GM12891 (cell line): ENCODE measurements around the gene UPF2.

Source experiments
- PAX5 ChIP-seq: IDR thresholded peaks from 2 replicates; pipeline ENCODE4 v1.6.1; 2011; ENCODE audit warnings: low read length, moderate library complexity, mild to moderate bottlenecking; ENCODE audit not compliant: insufficient read depth, severe bottlenecking
- POLR2A ChIP-seq: IDR thresholded peaks from 2 replicates; pipeline ENCODE4 v1.6.1; 2011; ENCODE audit warnings: low read depth, low read length, control low read depth
- POLR2AphosphoS5 ChIP-seq: IDR thresholded peaks from 2 replicates; pipeline ENCODE4 v1.6.1; 2011; ENCODE audit warnings: low read depth, low read length, control low read depth
- POU2F2 ChIP-seq: IDR thresholded peaks from 2 replicates; pipeline ENCODE4 v1.6.1; 2011; ENCODE audit warnings: low read depth, mild to moderate bottlenecking, control low read depth, low read length, moderate library complexity
- TAF1 ChIP-seq: IDR thresholded peaks from 2 replicates; pipeline ENCODE4 v1.6.1; 2011; ENCODE audit warnings: low read depth, low read length, control low read depth

DNA sequence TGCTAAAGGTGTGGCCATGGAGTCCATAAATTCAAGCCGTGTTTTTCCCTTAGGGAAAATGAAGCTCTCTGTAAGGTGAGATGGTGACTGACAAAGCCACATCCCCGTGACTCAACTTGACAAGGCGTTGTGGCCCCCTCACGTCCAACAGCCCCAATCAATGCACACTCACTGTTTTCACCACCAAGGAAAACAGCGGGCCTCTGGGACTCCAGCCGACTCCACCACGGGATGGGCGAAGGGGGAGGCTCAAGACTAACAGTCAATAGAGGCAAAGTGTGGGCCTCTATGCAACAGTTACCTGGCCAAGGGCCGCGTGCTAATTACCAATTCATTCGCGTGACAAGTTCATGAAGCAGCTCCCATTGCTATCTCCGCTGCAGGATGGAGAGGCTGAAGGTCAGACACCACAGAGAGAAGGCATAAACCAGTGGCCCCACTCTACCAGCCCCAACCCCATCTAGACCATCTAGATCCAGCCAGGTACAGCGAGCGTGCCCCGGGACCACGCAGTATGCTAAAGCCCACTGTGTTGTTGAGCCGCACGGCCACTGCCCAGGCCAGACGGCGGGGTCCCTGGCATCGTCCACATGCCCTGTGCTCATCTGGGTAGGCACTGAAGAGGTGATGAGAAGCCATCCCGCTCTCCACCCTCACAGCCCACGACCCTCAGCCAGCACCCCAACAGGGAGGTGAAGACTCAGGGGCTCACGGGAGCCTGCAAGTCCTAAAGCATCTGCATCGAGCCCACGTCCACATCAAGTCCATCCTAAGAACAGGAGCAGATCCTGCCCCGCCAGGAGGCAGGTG is 143.3 kb downstream of the UPF2 start:
- TF ChIP-seq TAF1 = no peak
- no peak for TF ChIP-seq POU2F2
- TF ChIP-seq POLR2A = no peak
- no peak for TF ChIP-seq POLR2AphosphoS5
- no peak for TF ChIP-seq PAX5
